ENCODE data around the gene UNKL. TPM values are rescaled to one million over a fixed set of nuclear protein-coding genes. Genes with fewer than 3 reads are reported as not detected.
"Not testable (repeated sequence)": the region's sequence is repeated elsewhere in the genome, so short reads cannot be mapped to it uniquely, and the experiment has no call there.

The UNKL gene
- total RNA-seq, 4 donors from 2014 or later, result 15.2 to 86.4 (median 24.2) TPM

- Histone ChIP-seq H3K36me3 (peaks cover 0 to 3% (median 0%) of the 10 kb centered on the region in 4 donors), H3K27ac (no peak overlapping the region), H3K4me3 (no peak overlapping the region), H3K4me1 (no peaks in the 10 kb centered on the region), H3K9me3 (no peaks in the 10 kb centered on the region), H3K27me3 (no peaks in the 10 kb centered on the region)
- in situ Hi-C loops (cut with MboI; ENCODE audit: low pct_ligation_motif_present in 1 of 4, low pct_unique_long_range_greater_than_20kb in 1 of 4, low sequenced_read_pairs in 3 of 4), result no loop called here
- intact Hi-C loops (cut with DNase I; ENCODE audit: low total_unique reads), result no loop called here
- no peak for DNase-seq
- no peak for TF ChIP-seq CTCF (IDR thresholded peaks at IDR 0.05)
- no peak for TF ChIP-seq POLR2AphosphoS5 (IDR thresholded peaks at IDR 0.05)
- TF ChIP-seq EP300 (IDR thresholded peaks at IDR 0.05; ENCODE audit: low read depth), result no peak
- TF ChIP-seq POLR2A (IDR thresholded peaks at IDR 0.05), result no peak
- 84 to 100% methylated on average over 1 to 22 of the region's 22 CpGs for WGBS, 2 donors (ENCODE audit: low coverage in 1 of 2)
These were observed 26.9 kb upstream of the UNKL start for GRCh38 chr16:1441391-1441829.

GRCh38 chr16:1439699-1440074 is 25.2 kb upstream of the UNKL start:
- H3K36me3 ChIP-seq; H3K4me1 ChIP-seq; intact Hi-C loops (cut with DNase I; ENCODE audit: low total_unique reads); in situ Hi-C loops (cut with MboI; ENCODE audit: low pct_ligation_motif_present in 1 of 4, low pct_unique_long_range_greater_than_20kb in 1 of 4, low sequenced_read_pairs in 3 of 4); H3K4me3 ChIP-seq; H3K9me3 ChIP-seq; H3K27ac ChIP-seq; H3K27me3 ChIP-seq; DNase-seq: not testable (repeated sequence)
- WGBS, 2 donors (ENCODE audit: low coverage in 1 of 2), result 89 to 100% methylated on average over 1 to 4 of the region's 4 CpGs

GRCh38 chr16:1439058-1439698 is 24.7 kb upstream of the UNKL start:
- no peak for TF ChIP-seq POLR2A (IDR thresholded peaks at IDR 0.05)
- TF ChIP-seq CTCF (IDR thresholded peaks at IDR 0.05), result no peak
- no peak for TF ChIP-seq POLR2AphosphoS5 (IDR thresholded peaks at IDR 0.05)
- TF ChIP-seq EP300 (IDR thresholded peaks at IDR 0.05; ENCODE audit: low read depth), result no peak

GRCh38 chr16:1438229-1439057 is 23.9 kb upstream of the UNKL start:
- WGBS, 2 donors (ENCODE audit: low coverage in 1 of 2), result 90% methylated on average over 34 of the region's 35 CpGs; no CpG with 5 or more reads in 1 of the 2 donors
- Histone ChIP-seq H3K27ac (no peak overlapping the region), H3K9me3 (no peaks in the 10 kb centered on the region), H3K27me3 (peaks cover 6% of the 10 kb centered on the region), H3K4me1 (no peaks in the 10 kb centered on the region), H3K36me3 (no peaks in the 10 kb centered on the region), H3K4me3 (no peak overlapping the region)
- TF ChIP-seq CTCF (IDR thresholded peaks at IDR 0.05) (no peak), POLR2A (IDR thresholded peaks at IDR 0.05) (no peak), EP300 (IDR thresholded peaks at IDR 0.05; ENCODE audit: low read depth) (no peak), POLR2AphosphoS5 (IDR thresholded peaks at IDR 0.05) (no peak)
- intact Hi-C loops (cut with DNase I; ENCODE audit: low total_unique reads) (no loop called here), in situ Hi-C loops (cut with MboI; ENCODE audit: low pct_ligation_motif_present in 1 of 4, low pct_unique_long_range_greater_than_20kb in 1 of 4, low sequenced_read_pairs in 3 of 4) (no loop called here)
- no peak for DNase-seq

More at GRCh38 chr16:1439058-1439698, 24.7 kb upstream of the UNKL start:
- in situ Hi-C loops (cut with MboI; ENCODE audit: low pct_ligation_motif_present in 1 of 4, low pct_unique_long_range_greater_than_20kb in 1 of 4, low sequenced_read_pairs in 3 of 4), result no loop called here
- Histone ChIP-seq H3K36me3 (no peaks in the 10 kb centered on the region), H3K9me3 (no peaks in the 10 kb centered on the region), H3K4me1 (no peaks in the 10 kb centered on the region), H3K4me3 (no peak overlapping the region), H3K27me3 (no peaks in the 10 kb centered on the region), H3K27ac (no peak overlapping the region)
- DNase-seq, result no peak
- intact Hi-C loops (cut with DNase I; ENCODE audit: low total_unique reads), result no loop called here
- WGBS, 2 donors (ENCODE audit: low coverage in 1 of 2), result 80 to 83% methylated on average over 2 to 24 of the region's 27 CpGs
